Posterior cingulate gyrus (tissue), 11 donors: Measurements from ENCODE around the gene AGO4.
A peak's percentile ranks its signal among the peaks of the same experiment; 100 is the strongest.
"Not testable (repeated sequence)": the region's sequence is repeated elsewhere in the genome, so short reads cannot be mapped to it uniquely, and the experiment has no call there.

ENCODE experiments used
- DNase-seq, 10 donors: peaks; one replicate each; pipeline versions ENCODE4 v3.0.0 to v3.0.0-alpha.2; 2020 to 2021; ENCODE audit warnings: mixed read lengths in 3 of 10
- intact Hi-C: fragments of 100-400 bp; cut with DNase I; formaldehyde crosslinking; loops from one replicate; pipeline ENCODE4 v1.15.1; 2023

AGO4 gene

GRCh38 chr1:35857830-35858229 is 50.0 kb downstream of the AGO4 start:
- peak in 1 of 10 donors; percentile 12 for DNase-seq
- intact Hi-C loops: no loop called here

- no peak for DNase-seq
- intact Hi-C loops: no loop called here
Observed at GRCh38 chr1:35860696-35861095, 52.9 kb downstream of the AGO4 start.

GRCh38 chr1:35863136-35863535 is 55.3 kb downstream of the AGO4 start:
- intact Hi-C loops: no loop called here

GRCh38 chr1:35863881-35864625 is 56.2 kb downstream of the AGO4 start:
- intact Hi-C loops: no loop called here
- DNase-seq: no peak

More at GRCh38 chr1:35863136-35863535, 55.3 kb downstream of the AGO4 start:
- DNase-seq: no peak

GRCh38 chr1:35864813-35865212 is 57.0 kb downstream of the AGO4 start:
- intact Hi-C loops: no loop called here

GRCh38 chr1:35866991-35867390 is 59.2 kb downstream of the AGO4 start:
- intact Hi-C loops: no loop called here
- no peak for DNase-seq

More at GRCh38 chr1:35864813-35865212, 57.0 kb downstream of the AGO4 start:
- no peak for DNase-seq

GRCh38 chr1:35869245-35869950 is 61.6 kb downstream of the AGO4 start:
- intact Hi-C loops, DNase-seq: not testable (repeated sequence)

- DNase-seq: no peak
- intact Hi-C loops: no loop called here
Observed at GRCh38 chr1:35870651-35871309, 63.0 kb downstream of the AGO4 start.

- intact Hi-C loops: no loop called here
- no peak for DNase-seq
Observed at GRCh38 chr1:35873243-35873750, 65.5 kb downstream of the AGO4 start.

- intact Hi-C loops: not testable (repeated sequence)
Observed at GRCh38 chr1:35874115-35874514, 66.3 kb downstream of the AGO4 start.

GRCh38 chr1:35876988-35877387 is 69.2 kb downstream of the AGO4 start:
- no peak for DNase-seq
- intact Hi-C loops: no loop called here

More at GRCh38 chr1:35874115-35874514, 66.3 kb downstream of the AGO4 start:
- DNase-seq: not testable (repeated sequence)

GRCh38 chr1:35881850-35882273 is 74.0 kb downstream of the AGO4 start:
- DNase-seq: no peak
- intact Hi-C loops: loop anchor here (2.0 to 5.0 kb wide), 2 partner anchors 49 to 205 kb away; partner anchors contain the start of genes ADPRS and AGO3

GRCh38 chr1:35882586-35882944 is 74.7 kb downstream of the AGO4 start:
- intact Hi-C loops: loop anchor here (2.0 to 5.0 kb wide), 2 partner anchors 48 to 205 kb away; partner anchors contain the start of genes ADPRS and AGO3

GRCh38 chr1:35882945-35883634 is 75.3 kb downstream of the AGO4 start, which contains the start of gene AGO1:
Gene AGO1, plus strand, starts transcription at chr1:35883209. Its CDS starts 213 bp downstream, at chr1:35883422.
- peak; percentile 90 to 99 (median 95) for DNase-seq
- intact Hi-C loops: loop anchor here (2.0 to 5.0 kb wide), 2 partner anchors 48 to 204 kb away; partner anchors contain the start of genes ADPRS and AGO3

More at GRCh38 chr1:35882586-35882944, 74.7 kb downstream of the AGO4 start:
- no peak for DNase-seq

- peak in 7 of 10 donors; percentile 15 to 89 (median 31) for DNase-seq
- intact Hi-C loops: loop anchor here (2.0 to 5.0 kb wide), 2 partner anchors 47 to 204 kb away; partner anchors contain the start of genes ADPRS and AGO3
Observed at GRCh38 chr1:35883635-35884101, 75.9 kb downstream of the AGO4 start.

GRCh38 chr1:35884934-35885333 is 77.1 kb downstream of the AGO4 start:
- intact Hi-C loops: loop anchor here (5.0 kb wide), 1 partner anchor 202 kb away; the partner anchor contains the start of gene ADPRS
- no peak for DNase-seq

- no peak for DNase-seq
- intact Hi-C loops: no loop called here
Observed at GRCh38 chr1:35885961-35886558, 78.2 kb downstream of the AGO4 start.

- intact Hi-C loops: no loop called here
Observed at GRCh38 chr1:35886577-35887431, 79.0 kb downstream of the AGO4 start.

More at GRCh38 chr1:35886577-35887431, 79.0 kb downstream of the AGO4 start:
- no peak for DNase-seq
